ENCODE data around the gene TBCB. TPM values are rescaled to one million over a fixed set of nuclear protein-coding genes. Genes with fewer than 3 reads are reported as not detected.

The TBCB gene
- total and polyA plus RNA-seq, 9 of the 15 experiments (the other 6 are each of a cell fraction or from before 2014, with no cell fraction given), result 3.5 to 115 (median 58.9) TPM

DNA sequence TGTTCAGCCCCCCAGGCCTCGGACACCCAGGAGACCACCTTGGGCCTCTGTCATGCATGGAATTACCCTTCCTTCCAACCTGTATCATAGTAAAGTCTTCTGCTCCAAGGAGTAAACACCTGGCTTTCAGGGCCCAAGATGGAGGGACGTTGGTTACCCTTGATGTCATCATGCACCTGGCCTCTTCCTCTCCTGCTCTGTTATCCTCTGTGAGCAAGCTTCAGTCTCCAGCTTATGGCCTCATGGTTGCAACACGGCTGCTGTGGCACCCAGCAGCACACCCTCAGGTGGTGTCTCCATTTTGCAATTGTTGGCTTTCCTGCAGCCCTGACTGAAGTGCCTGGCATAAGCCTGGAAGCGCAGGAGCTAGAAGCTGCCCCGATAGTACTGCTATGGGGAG lies 8.3 kb upstream of the TBCB start (continued):
- TF ChIP-seq HNRNPK (IDR thresholded peaks at IDR 0.05; ENCODE audit: low read depth, low read length, poor library complexity, severe bottlenecking), result no peak
- TF ChIP-seq ZNF311 (CRISPR knock-in tag; IDR thresholded peaks at IDR 0.05), result 0 out of 2 replicates have a peak, but pooled peaks have one; percentile 17
- TF ChIP-seq ZC3H4 (CRISPR knock-in tag; IDR thresholded peaks at IDR 0.05; ENCODE audit: borderline replicate concordance), result no peak
- peak; percentile 62; the same call in 1 of the 2 replicates for TF ChIP-seq HDAC8 (tag; IDR thresholded peaks at IDR 0.05)
- TF ChIP-seq, protein P1, sequence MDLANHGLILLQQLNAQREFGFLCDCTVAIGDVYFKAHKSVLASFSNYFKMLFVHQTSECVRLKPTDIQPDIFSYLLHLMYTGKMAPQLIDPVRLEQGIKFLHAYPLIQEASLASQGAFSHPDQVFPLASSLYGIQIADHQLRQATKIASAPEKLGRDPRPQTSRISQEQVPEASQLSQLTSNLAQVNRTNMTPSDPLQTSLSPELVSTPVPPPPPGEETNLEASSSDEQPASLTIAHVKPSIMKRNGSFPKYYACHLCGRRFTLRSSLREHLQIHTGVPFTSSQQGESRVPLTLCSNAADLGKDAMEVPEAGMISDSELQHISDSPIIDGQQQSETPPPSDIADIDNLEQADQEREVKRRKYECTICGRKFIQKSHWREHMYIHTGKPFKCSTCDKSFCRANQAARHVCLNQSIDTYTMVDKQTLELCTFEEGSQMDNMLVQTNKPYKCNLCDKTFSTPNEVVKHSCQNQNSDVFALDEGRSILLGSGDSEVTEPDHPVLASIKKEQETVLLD (IDR thresholded peaks at IDR 0.05), result no peak
- no peak for TF ChIP-seq RBM17 (IDR thresholded peaks at IDR 0.05; ENCODE audit: borderline replicate concordance, low read depth, low read length)
- TF ChIP-seq SMARCA5 (IDR thresholded peaks at IDR 0.05), result peak; percentile 45; the same call in 1 of the 2 replicates
- TF ChIP-seq CEBPG (CRISPR knock-in tag; IDR thresholded peaks at IDR 0.05), result peak; percentile 47; the same call in 1 of the 2 replicates
- TF ChIP-seq CEBPG (tag; conservative IDR thresholded peaks at IDR 0.05 in 1 of 2, IDR thresholded peaks at IDR 0.05 in 1 of 2), result peak in 1 of 2 experiments; percentile 60; a peak in 1 of 4 replicates
- TF ChIP-seq, protein P2, sequence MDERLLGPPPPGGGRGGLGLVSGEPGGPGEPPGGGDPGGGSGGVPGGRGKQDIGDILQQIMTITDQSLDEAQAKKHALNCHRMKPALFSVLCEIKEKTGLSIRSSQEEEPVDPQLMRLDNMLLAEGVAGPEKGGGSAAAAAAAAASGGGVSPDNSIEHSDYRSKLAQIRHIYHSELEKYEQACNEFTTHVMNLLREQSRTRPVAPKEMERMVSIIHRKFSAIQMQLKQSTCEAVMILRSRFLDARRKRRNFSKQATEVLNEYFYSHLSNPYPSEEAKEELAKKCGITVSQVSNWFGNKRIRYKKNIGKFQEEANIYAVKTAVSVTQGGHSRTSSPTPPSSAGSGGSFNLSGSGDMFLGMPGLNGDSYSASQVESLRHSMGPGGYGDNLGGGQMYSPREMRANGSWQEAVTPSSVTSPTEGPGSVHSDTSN (CRISPR knock-in tag; IDR thresholded peaks at IDR 0.05; ENCODE audit: low read depth), result no peak
- TF ChIP-seq, protein P2 (tag; conservative IDR thresholded peaks at IDR 0.05; ENCODE audit: low read depth), result no peak
- TF ChIP-seq TRIM24 (IDR thresholded peaks at IDR 0.05), result peak in 1 of 2 experiments; percentile 29; a peak in 1 of 4 replicates
- TF ChIP-seq RNF2 (IDR thresholded peaks at IDR 0.05), result no peak
- TF ChIP-seq, protein P3, sequence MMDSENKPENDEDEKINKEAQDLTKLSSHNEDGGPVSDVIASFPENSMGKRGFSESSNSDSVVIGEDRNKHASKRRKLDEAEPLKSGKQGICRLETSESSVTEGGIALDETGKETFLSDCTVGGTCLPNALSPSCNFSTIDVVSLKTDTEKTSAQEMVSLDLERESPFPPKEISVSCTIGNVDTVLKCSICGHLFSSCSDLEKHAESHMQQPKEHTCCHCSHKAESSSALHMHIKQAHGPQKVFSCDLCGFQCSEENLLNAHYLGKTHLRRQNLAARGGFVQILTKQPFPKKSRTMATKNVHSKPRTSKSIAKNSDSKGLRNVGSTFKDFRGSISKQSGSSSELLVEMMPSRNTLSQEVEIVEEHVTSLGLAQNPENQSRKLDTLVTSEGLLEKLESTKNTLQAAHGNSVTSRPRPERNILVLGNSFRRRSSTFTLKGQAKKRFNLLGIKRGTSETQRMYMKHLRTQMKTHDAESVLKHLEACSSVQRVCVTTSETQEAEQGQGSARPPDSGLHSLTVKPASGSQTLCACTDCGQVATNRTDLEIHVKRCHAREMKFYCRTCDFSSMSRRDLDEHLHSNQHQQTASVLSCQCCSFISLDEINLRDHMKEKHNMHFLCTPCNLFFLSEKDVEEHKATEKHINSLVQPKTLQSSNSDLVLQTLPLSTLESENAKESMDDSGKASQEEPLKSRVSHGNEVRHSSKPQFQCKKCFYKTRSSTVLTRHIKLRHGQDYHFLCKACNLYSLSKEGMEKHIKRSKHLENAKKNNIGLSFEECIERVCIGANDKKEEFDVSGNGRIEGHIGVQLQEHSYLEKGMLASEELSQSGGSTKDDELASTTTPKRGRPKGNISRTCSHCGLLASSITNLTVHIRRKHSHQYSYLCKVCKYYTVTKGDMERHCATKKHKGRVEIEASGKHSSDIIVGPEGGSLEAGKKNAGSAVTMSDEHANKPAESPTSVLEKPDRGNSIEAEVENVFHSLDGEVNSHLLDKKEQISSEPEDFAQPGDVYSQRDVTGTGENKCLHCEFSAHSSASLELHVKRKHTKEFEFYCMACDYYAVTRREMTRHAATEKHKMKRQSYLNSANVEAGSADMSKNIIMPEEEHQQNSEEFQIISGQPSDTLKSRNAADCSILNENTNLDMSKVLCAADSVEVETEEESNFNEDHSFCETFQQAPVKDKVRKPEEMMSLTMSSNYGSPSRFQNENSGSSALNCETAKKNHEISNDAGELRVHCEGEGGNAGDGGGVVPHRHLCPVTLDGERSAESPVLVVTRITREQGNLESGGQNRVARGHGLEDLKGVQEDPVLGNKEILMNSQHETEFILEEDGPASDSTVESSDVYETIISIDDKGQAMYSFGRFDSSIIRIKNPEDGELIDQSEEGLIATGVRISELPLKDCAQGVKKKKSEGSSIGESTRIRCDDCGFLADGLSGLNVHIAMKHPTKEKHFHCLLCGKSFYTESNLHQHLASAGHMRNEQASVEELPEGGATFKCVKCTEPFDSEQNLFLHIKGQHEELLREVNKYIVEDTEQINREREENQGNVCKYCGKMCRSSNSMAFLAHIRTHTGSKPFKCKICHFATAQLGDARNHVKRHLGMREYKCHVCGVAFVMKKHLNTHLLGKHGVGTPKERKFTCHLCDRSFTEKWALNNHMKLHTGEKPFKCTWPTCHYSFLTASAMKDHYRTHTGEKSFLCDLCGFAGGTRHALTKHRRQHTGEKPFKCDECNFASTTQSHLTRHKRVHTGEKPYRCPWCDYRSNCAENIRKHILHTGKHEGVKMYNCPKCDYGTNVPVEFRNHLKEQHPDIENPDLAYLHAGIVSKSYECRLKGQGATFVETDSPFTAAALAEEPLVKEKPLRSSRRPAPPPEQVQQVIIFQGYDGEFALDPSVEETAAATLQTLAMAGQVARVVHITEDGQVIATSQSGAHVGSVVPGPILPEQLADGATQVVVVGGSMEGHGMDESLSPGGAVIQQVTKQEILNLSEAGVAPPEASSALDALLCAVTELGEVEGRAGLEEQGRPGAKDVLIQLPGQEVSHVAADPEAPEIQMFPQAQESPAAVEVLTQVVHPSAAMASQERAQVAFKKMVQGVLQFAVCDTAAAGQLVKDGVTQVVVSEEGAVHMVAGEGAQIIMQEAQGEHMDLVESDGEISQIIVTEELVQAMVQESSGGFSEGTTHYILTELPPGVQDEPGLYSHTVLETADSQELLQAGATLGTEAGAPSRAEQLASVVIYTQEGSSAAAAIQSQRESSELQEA (IDR thresholded peaks at IDR 0.05; ENCODE audit: low read depth), result no peak
- no peak for TF ChIP-seq HOXB6 (CRISPR knock-in tag; IDR thresholded peaks at IDR 0.05; ENCODE audit: borderline replicate concordance)
- TF ChIP-seq KAT2B (IDR thresholded peaks at IDR 0.05; ENCODE audit: low read depth, low read length), result no peak
- TF ChIP-seq CCAR2 (IDR thresholded peaks at IDR 0.05; ENCODE audit: low read depth, low read length), result no peak
- TF ChIP-seq MED1 (CRISPR knock-in tag; IDR thresholded peaks at IDR 0.05; ENCODE audit: borderline replicate concordance), result no peak

Measured in K562 (cell line).